K562 (cell line): ENCODE measurements around the gene CYB5R4. TPM values are rescaled to one million over a fixed set of nuclear protein-coding genes. Genes with fewer than 3 reads are reported as not detected.

Source experiments
- BRD9 ChIP-seq: fragments of 450-650 bp; IDR thresholded peaks from 2 replicates; pipeline ENCODE4 v1.6.1; 2018; ENCODE audit warnings: low read depth; ENCODE audit not compliant: partially characterized antibody
- CHCHD3 ChIP-seq: fragments of 250-450 bp; sonication (Bioruptor Pico); IDR thresholded peaks from 2 replicates; pipeline ENCODE4 v2.1.2; 2022; ENCODE audit warnings: mild to moderate bottlenecking
- CREBBP ChIP-seq: IDR thresholded peaks from one replicate; pipeline ENCODE4 v1.6.1; 2012; ENCODE audit warnings: low read depth, mild to moderate bottlenecking, control low read depth, inconsistent platforms, low read length
- CREM ChIP-seq: IDR thresholded peaks from 2 replicates; pipeline ENCODE4 v1.6.1; 2014; ENCODE audit warnings: antibody characterized with exemption, low read depth
- CTBP1 ChIP-seq: fragments of 450-650 bp; IDR thresholded peaks from 2 replicates; pipeline ENCODE4 v1.6.1; 2016; ENCODE audit warnings: borderline replicate concordance
- FOSL1 ChIP-seq: fragments of 200-800 bp; sonication (Bioruptor generic); conservative IDR thresholded peaks from 2 replicates; pipeline ENCODE4 v1.6.1; 2016; ENCODE audit warnings: missing genetic modification characterization, missing compliant biosample characterization
- HMG20A ChIP-seq: fragments of 450-650 bp; formaldehyde crosslinking; conservative IDR thresholded peaks from 2 replicates; pipeline ENCODE4 v1.4.0; 2020; ENCODE audit warnings: mild to moderate bottlenecking, mixed read lengths
- HOMEZ ChIP-seq: fragments of 250-450 bp; sonication (Bioruptor Pico); IDR thresholded peaks from 2 replicates; pipeline ENCODE4 v1.4.0; 2020; ENCODE audit warnings: mild to moderate bottlenecking, moderate library complexity
- NEUROD1 ChIP-seq: fragments of 150-350 bp; IDR thresholded peaks from 2 replicates; pipeline ENCODE4 v1.6.1; 2014; ENCODE audit warnings: borderline replicate concordance, low read length, low read depth; ENCODE audit not compliant: partially characterized antibody
- PBX2 ChIP-seq, 2 experiments: IDR thresholded peaks in 1 of 2; conservative IDR thresholded peaks in 1 of 2; 2 replicates each; pipeline ENCODE4 v1.6.1; 2016; ENCODE audit warnings: low read depth in 2 of 2, mild to moderate bottlenecking in 1 of 2, missing compliant biosample characterization in 1 of 2, missing genetic modification characterization in 1 of 2, moderate library complexity in 1 of 2
- PPARD ChIP-seq: fragments of 250-450 bp; sonication (Bioruptor Pico); IDR thresholded peaks from 2 replicates; pipeline ENCODE4 v1.8.0; 2022; ENCODE audit warnings: inconsistent platforms, mild to moderate bottlenecking, moderate library complexity
- RHOXF2B ChIP-seq: fragments of 250-450 bp; sonication (Bioruptor Pico); conservative IDR thresholded peaks from 2 replicates; pipeline ENCODE4 v1.5.1; 2021
- SPI1 ChIP-seq: IDR thresholded peaks from 2 replicates; pipeline ENCODE4 v1.6.1; 2011; ENCODE audit warnings: low read depth, low read length, control low read depth, borderline replicate concordance
- TSHZ1 ChIP-seq: fragments of 250-450 bp; sonication (Bioruptor Pico); IDR thresholded peaks from 2 replicates; pipeline ENCODE4 v1.4.0; 2020; ENCODE audit warnings: mild to moderate bottlenecking, moderate library complexity
- YY1 ChIP-seq, 3 experiments: IDR thresholded peaks; 2 replicates each; pipeline ENCODE4 v1.6.1; 2011; ENCODE audit warnings: low read length in 2 of 3, mild to moderate bottlenecking in 2 of 3, moderate library complexity in 2 of 3, borderline replicate concordance in 1 of 3, control low read depth in 1 of 3, low read depth in 1 of 3; ENCODE audit not compliant: insufficient read depth in 3 of 3, insufficient replicate concordance in 2 of 3, control insufficient read depth in 1 of 3, insufficient read length in 1 of 3; ENCODE audit errors: extremely low read depth in 1 of 3
- ZBTB43 ChIP-seq: sonication (generic); formaldehyde crosslinking; IDR thresholded peaks from 2 replicates; pipeline ENCODE4 v1.8.0; 2023; ENCODE audit warnings: mild to moderate bottlenecking, missing genetic modification reagents
- ZNF311 ChIP-seq: fragments of 250-450 bp; sonication (Bioruptor Pico); IDR thresholded peaks from 2 replicates; pipeline ENCODE4 v1.4.0; 2020; ENCODE audit warnings: mild to moderate bottlenecking, moderate library complexity
- polyA plus RNA-seq, 8 experiments: library from polyadenylated mRNA; depleted of rRNA in 4 of 8; stranded (reverse) in 5 of 8; unstranded in 3 of 8; fragments of >200 nt; fragmentation: Nextera tagmentation in 2 of 8; fragmentation: Illumina TruSeq in 1 of 8; extraction: Ambion mirVana in 2 of 8; extraction: Trizol in 1 of 8; gene quantifications; 2 replicates each; pipeline versions ENCODE4 v1.2.1 to v1.2.3, GENCODE V29; 2011 to 2014; ENCODE audit warnings: inconsistent platforms in 1 of 8, missing spikeins in 1 of 8
- total RNA-seq, 7 experiments: library from RNA; depleted of rRNA in 6 of 7; stranded (reverse); fragments of >200 nt in 6 of 7; fragmentation: Illumina TruSeq in 2 of 7; extraction: Trizol in 2 of 7; gene quantifications; 2 replicates each; pipeline versions ENCODE4 v1.2.1 to v1.2.3, GENCODE V29; 2011 to 2021; ENCODE audit warnings: low replicate concordance in 1 of 7

CYB5R4 gene
- total and polyA plus RNA-seq, 9 of the 15 experiments (the other 6 are each of a cell fraction or from before 2014, with no cell fraction given) = 5.9 to 23.1 (median 19.0) TPM

GRCh38 chr6:83974409-83975050 is 115.0 kb downstream of the CYB5R4 start (continued):
- TF ChIP-seq SPI1 = peak; percentile 88
- TF ChIP-seq BRD9 = peak; percentile 62
- TF ChIP-seq HOMEZ (CRISPR knock-in tag) = peak; percentile 84; the same call in 1 of the 2 replicates
- TF ChIP-seq CTBP1 = peak; percentile 97
- TF ChIP-seq CREBBP = no peak
- peak; percentile 79 for TF ChIP-seq FOSL1 (tag)
- TF ChIP-seq YY1 (IDR thresholded peaks at IDR 0.05; ENCODE audit: borderline replicate concordance in 1 of 3, control insufficient read depth in 1 of 3, extremely low read depth in 1 of 3, insufficient read depth in 3 of 3, insufficient read length in 1 of 3, insufficient replicate concordance in 2 of 3, low read depth in 1 of 3, low read length in 2 of 3) = peak in 2 of 3 experiments; percentile 24 to 55
- TF ChIP-seq CREM = peak; percentile 80
- peak; percentile 98 for TF ChIP-seq ZNF311 (CRISPR knock-in tag)
- TF ChIP-seq PBX2 (CRISPR knock-in tag; IDR thresholded peaks at IDR 0.05; ENCODE audit: low read depth) = no peak
- TF ChIP-seq PBX2 (tag; conservative IDR thresholded peaks at IDR 0.05; ENCODE audit: low read depth) = peak; percentile 77
- peak; percentile 81; the same call in 1 of the 2 replicates for TF ChIP-seq PPARD (CRISPR knock-in tag)
- peak; percentile 58; the same call in 1 of the 2 replicates for TF ChIP-seq ZBTB43 (CRISPR knock-in tag)
- no peak for TF ChIP-seq RHOXF2B (CRISPR knock-in tag)
- peak; percentile 95 for TF ChIP-seq TSHZ1 (CRISPR knock-in tag)
- TF ChIP-seq CHCHD3 (CRISPR knock-in tag) = no peak; the same call in 1 of the 2 replicates
- peak; percentile 61 for TF ChIP-seq HMG20A (CRISPR knock-in tag)
- peak; percentile 80 for TF ChIP-seq NEUROD1
